ENCODE data around the gene BRINP2.

GRCh38 chr1:177247623-177248176 lies 76.9 kb downstream of the BRINP2 start:
- TF ChIP-seq JUN (IDR thresholded peaks at IDR 0.05; ENCODE audit: low read depth, low read length) (no peak), POLR2A (IDR thresholded peaks at IDR 0.05; ENCODE audit: control extremely low read depth in 1 of 2, low read depth in 2 of 2, low read length in 2 of 2) (no peak), E2F6 (IDR thresholded peaks at IDR 0.05) (no peak), SP1 (IDR thresholded peaks at IDR 0.05; ENCODE audit: low read depth, low read length) (no peak), POLR2AphosphoS5 (IDR thresholded peaks at IDR 0.05; ENCODE audit: low read depth, low read length) (no peak), USF2 (IDR thresholded peaks at IDR 0.05; ENCODE audit: low read length) (no peak), CTCF (IDR thresholded peaks at IDR 0.05; ENCODE audit: control extremely low read depth in 1 of 3, insufficient read depth in 1 of 3, low read depth in 1 of 3, low read length in 3 of 3) (no peak), SP2 (IDR thresholded peaks at IDR 0.05; ENCODE audit: low read length) (no peak)

All from H1 (cell line).